Measurements from ENCODE around the gene SF3B1. TPM values are rescaled to one million over a fixed set of nuclear protein-coding genes. Genes with fewer than 3 reads are reported as not detected.

SF3B1 gene, protein sequence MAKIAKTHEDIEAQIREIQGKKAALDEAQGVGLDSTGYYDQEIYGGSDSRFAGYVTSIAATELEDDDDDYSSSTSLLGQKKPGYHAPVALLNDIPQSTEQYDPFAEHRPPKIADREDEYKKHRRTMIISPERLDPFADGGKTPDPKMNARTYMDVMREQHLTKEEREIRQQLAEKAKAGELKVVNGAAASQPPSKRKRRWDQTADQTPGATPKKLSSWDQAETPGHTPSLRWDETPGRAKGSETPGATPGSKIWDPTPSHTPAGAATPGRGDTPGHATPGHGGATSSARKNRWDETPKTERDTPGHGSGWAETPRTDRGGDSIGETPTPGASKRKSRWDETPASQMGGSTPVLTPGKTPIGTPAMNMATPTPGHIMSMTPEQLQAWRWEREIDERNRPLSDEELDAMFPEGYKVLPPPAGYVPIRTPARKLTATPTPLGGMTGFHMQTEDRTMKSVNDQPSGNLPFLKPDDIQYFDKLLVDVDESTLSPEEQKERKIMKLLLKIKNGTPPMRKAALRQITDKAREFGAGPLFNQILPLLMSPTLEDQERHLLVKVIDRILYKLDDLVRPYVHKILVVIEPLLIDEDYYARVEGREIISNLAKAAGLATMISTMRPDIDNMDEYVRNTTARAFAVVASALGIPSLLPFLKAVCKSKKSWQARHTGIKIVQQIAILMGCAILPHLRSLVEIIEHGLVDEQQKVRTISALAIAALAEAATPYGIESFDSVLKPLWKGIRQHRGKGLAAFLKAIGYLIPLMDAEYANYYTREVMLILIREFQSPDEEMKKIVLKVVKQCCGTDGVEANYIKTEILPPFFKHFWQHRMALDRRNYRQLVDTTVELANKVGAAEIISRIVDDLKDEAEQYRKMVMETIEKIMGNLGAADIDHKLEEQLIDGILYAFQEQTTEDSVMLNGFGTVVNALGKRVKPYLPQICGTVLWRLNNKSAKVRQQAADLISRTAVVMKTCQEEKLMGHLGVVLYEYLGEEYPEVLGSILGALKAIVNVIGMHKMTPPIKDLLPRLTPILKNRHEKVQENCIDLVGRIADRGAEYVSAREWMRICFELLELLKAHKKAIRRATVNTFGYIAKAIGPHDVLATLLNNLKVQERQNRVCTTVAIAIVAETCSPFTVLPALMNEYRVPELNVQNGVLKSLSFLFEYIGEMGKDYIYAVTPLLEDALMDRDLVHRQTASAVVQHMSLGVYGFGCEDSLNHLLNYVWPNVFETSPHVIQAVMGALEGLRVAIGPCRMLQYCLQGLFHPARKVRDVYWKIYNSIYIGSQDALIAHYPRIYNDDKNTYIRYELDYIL
- total RNA-seq = 209 and 271 TPM in 2 replicates

DNA sequence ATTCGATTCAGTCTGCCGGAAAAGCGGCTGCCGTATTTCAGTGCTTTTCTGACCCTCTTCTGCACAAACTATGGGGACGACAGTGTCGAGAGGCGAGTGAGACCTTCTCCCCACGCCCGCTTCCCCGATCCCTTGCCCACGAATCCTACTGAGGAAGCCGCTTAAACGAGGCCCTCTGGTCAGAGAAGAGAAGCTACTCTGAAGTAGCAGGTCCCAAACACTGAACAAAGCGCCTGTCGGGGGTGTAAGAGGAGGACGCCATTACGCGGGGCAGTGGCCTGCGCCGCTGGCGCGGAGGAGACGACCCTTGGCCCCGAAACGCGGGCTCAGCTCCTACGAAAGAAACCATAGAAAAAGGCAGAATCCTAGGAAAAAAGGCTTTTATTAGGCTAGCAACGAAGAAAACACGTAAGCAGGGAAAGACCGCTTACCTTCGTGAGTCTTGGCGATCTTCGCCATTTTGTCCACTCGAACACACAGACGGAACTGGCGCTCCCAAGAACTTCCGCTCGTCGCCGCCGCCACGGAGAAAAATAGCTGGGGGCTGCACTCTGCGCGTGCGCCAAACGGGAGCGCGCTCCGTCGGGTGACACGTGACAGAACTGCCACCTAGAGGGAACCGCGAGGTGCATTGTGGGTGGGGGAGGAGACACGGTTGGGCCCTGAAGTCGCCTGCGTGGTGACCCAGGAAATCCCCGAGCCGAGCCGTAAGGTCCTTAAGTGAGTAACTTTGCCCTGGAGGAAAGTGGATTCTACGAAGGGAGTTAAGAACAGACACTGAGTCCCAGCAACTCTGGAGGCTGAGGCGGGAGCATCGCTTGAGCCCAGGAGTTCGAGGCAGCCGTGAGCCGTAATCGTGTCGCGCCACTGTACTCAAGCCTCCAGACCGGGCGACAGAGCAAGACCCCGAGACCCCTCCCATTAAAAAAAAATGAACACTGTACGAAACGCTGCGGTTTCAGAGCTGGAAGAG lies at the start of gene SF3B1:
Gene SF3B1 (minus strand): TSS at position 488 of the 973 bp plus-strand sequence. CDS start 29 bp downstream, at position 459.

DNA sequence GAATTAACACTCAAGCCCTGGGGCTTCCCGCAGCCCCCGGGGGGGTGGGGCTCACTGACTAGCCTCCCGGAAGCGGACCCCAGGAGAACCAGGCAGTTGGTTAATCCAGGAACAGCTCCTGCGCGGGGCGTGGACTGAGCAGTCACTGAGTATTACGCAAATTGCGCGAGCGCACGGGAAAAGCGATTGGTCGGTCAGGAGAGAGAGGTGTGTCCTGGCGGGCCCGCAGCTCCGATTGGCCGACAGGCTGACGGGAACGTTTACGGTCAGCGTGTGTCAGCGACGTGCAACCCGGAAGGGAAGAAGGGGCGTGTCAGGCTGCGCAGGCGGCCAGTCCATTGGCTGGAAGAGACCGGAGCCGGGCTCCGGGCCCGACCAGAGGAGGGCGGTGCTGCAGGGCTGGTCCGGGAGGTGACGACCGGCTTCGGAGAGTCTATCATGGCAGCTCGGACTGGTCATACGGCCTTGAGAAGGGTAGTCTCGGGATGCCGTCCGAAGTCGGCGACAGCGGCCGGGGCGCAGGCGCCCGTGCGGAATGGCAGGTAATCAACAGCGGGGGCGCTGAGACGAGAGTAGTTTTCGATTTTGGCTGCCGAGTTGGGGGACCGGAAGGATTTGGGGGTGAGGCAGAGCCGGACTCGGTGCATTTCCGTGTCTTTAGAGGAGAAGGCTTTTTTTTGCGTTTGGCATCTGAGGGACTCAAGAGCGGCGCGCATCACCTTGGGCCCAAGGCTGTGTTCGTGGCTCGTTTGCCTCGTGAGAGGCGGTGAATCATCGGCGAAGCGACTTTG lies 18.5 kb upstream of the SF3B1 start, which contains the start of gene COQ10B:
Gene COQ10B (plus strand): TSS at position 430 of the 791 bp plus-strand sequence. CDS start 9 bp downstream, at position 439.

Small RNA genes within 50 kb of the gene (small RNA-seq; reads per million reads assigned to genes)
- gene RF00394 (not detected), gene RNU6-1029P (not detected)

Other genes starting within 250 kb of the SF3B1 start
- 5.9 and 39.5 TPM in 2 replicates for gene ANKRD44, start 124.2 kb downstream of the SF3B1 start, total RNA-seq
- 25.8 and 28.9 TPM in 2 replicates for gene COQ10B, start 18.5 kb upstream of the SF3B1 start, total RNA-seq
- 148 and 205 TPM in 2 replicates for gene HSPD1, start 64.8 kb upstream of the SF3B1 start, total RNA-seq
- gene HSPE1, start 65.4 kb upstream of the SF3B1 start, total RNA-seq = 61.1 and 82.3 TPM in 2 replicates
- gene MOB4, start 81.0 kb upstream of the SF3B1 start, total RNA-seq = 33.3 and 48.6 TPM in 2 replicates
- 5.9 and 9.1 TPM in 2 replicates for gene RFTN2, start 240.6 kb upstream of the SF3B1 start, total RNA-seq